Measurements from ENCODE around the gene ZFYVE1.

Gene ZFYVE1

GRCh38 chr14:72924337-72924736 is 102.6 kb downstream of the ZFYVE1 start:
- H3K36me3 ChIP-seq (ENCODE audit: insufficient read depth, low read length) = no peaks in the 10 kb centered on the region
- no peak overlapping the region for H3K27ac ChIP-seq (ENCODE audit: low read depth, low read length)
- peaks cover 5% of the 10 kb centered on the region for H3K79me2 ChIP-seq (ENCODE audit: control insufficient read depth, insufficient read depth, low read length, unreplicated experiment)
- no peak overlapping the region for H2AFZ ChIP-seq (ENCODE audit: low read length, unreplicated experiment)
- no peak overlapping the region for H3K4me3 ChIP-seq (ENCODE audit: low read depth, low read length)
- H3K4me1 ChIP-seq (ENCODE audit: control insufficient read depth, insufficient read depth, low read length, unreplicated experiment) = peaks cover 10% of the 10 kb centered on the region
- H3K27me3 ChIP-seq (ENCODE audit: insufficient read depth, low read length) = no peaks in the 10 kb centered on the region; the same call in 1 of the 2 replicates

- peaks cover 6% of the 10 kb centered on the region for H3K4me1 ChIP-seq (ENCODE audit: control insufficient read depth, insufficient read depth, low read length, unreplicated experiment)
- no peaks in the 10 kb centered on the region for H3K36me3 ChIP-seq (ENCODE audit: insufficient read depth, low read length)
- peaks cover 10% of the 10 kb centered on the region; the same call in 1 of the 2 replicates for H3K27me3 ChIP-seq (ENCODE audit: insufficient read depth, low read length)
- H3K79me2 ChIP-seq (ENCODE audit: control insufficient read depth, insufficient read depth, low read length, unreplicated experiment) = no peaks in the 10 kb centered on the region
- no peak overlapping the region for H3K27ac ChIP-seq (ENCODE audit: low read depth, low read length)
- H2AFZ ChIP-seq (ENCODE audit: low read length, unreplicated experiment) = no peak overlapping the region
- H3K4me3 ChIP-seq (ENCODE audit: low read depth, low read length) = no peak overlapping the region
Observed at GRCh38 chr14:72921396-72921795, 105.5 kb downstream of the ZFYVE1 start.

GRCh38 chr14:72920008-72920407 is 106.9 kb downstream of the ZFYVE1 start:
- Histone ChIP-seq H3K4me3 (ENCODE audit: low read depth, low read length) (no peak overlapping the region), H3K27me3 (ENCODE audit: insufficient read depth, low read length) (peaks cover 10% of the 10 kb centered on the region; the same call in 1 of the 2 replicates), H3K36me3 (ENCODE audit: insufficient read depth, low read length) (no peaks in the 10 kb centered on the region), H2AFZ (ENCODE audit: low read length, unreplicated experiment) (no peak overlapping the region), H3K79me2 (ENCODE audit: control insufficient read depth, insufficient read depth, low read length, unreplicated experiment) (no peaks in the 10 kb centered on the region), H3K27ac (ENCODE audit: low read depth, low read length) (no peak overlapping the region), H3K4me1 (ENCODE audit: control insufficient read depth, insufficient read depth, low read length, unreplicated experiment) (peaks cover 7% of the 10 kb centered on the region)
